Testis (tissue), 3 donors: ENCODE data around the gene VRTN. TPM values are rescaled to one million over a fixed set of nuclear protein-coding genes. Genes with fewer than 3 reads are reported as not detected.
"Not testable (repeated sequence)": the region's sequence is repeated elsewhere in the genome, so short reads cannot be mapped to it uniquely, and the experiment has no call there.

Experiments used
- DNase-seq: peaks from one replicate; pipeline ENCODE4 v3.0.0-alpha.2; 2019
- H3K27ac ChIP-seq, 2 donors: fragments of 200-600 bp; sonication (generic); one replicate each; pipeline ENCODE4 v1.5.1; 2019
- H3K27me3 ChIP-seq: fragments of 200-600 bp; sonication (generic); one replicate; pipeline ENCODE4 v1.5.1; 2019
- H3K36me3 ChIP-seq: fragments of 200-600 bp; sonication (generic); one replicate; pipeline ENCODE4 v1.5.1; 2017; ENCODE audit warnings: low read depth; ENCODE audit errors: missing control alignments
- H3K4me1 ChIP-seq: fragments of 200-600 bp; sonication (generic); one replicate; pipeline ENCODE4 v1.5.1; 2019
- H3K4me3 ChIP-seq, 2 donors: fragments of 200-600 bp; sonication (generic); one replicate each; pipeline ENCODE4 v1.5.1; 2017 to 2019
- H3K9me3 ChIP-seq: fragments of 200-600 bp; sonication (generic); one replicate; pipeline ENCODE4 v1.5.1; 2017
- POLR2A ChIP-seq: fragments of 450-650 bp; IDR thresholded peaks from one replicate; pipeline ENCODE4 v1.6.1; 2017; ENCODE audit warnings: antibody characterized with exemption, mild to moderate bottlenecking, moderate library complexity
- WGBS, 2 donors: methylation state at CpG; one replicate each; pipeline ENCODE4 v1.1.5; 2018; 5-methylcytosine and 5-hydroxymethylcytosine counted together
- intact Hi-C: fragments of 100-400 bp; cut with DNase I; formaldehyde crosslinking; loops from one replicate; pipeline ENCODE4 v1.15.1; 2023; ENCODE audit warnings: low total_unique reads
- polyA plus RNA-seq: library from polyadenylated mRNA; stranded (reverse); fragments of 350-450 nt; fragmentation: Illumina TruSeq; extraction: RNeasy Lipid Tissue Mini Kit (QIAGEN cat#74804); gene quantifications from one replicate; pipeline ENCODE4 v1.2.3, GENCODE V29; 2014; ENCODE audit warnings: low read depth, low replicate concordance; ENCODE audit not compliant: insufficient read depth
- total RNA-seq, 2 donors: library from RNA; depleted of rRNA; stranded (reverse); fragments of >200 nt; gene quantifications; one replicate each; pipeline ENCODE4 v1.2.3, GENCODE V29; 2016
- TF ChIP-seq, protein P1 (sequence below), 3 experiments: fragments of 450-650 bp in 2 of 3; fragments of 200-600 bp in 1 of 3; sonication (generic) in 1 of 3; IDR thresholded peaks; one replicate each; pipeline ENCODE4 v1.5.1; 2016 to 2019; ENCODE audit warnings: antibody characterized with exemption in 3 of 3, mild to moderate bottlenecking in 2 of 3, moderate library complexity in 1 of 3

Gene VRTN
- total and polyA plus RNA-seq, 3 donors from 2014 or later: 0.47 to 3.5 (median 1.6) TPM

GRCh38 chr14:74389980-74390379, 41.7 kb downstream of the VRTN start:
- intact Hi-C loops: no loop called here
- no peaks in the 10 kb centered on the region for H3K27me3 ChIP-seq
- no peaks in the 10 kb centered on the region for H3K9me3 ChIP-seq
- TF ChIP-seq, protein P1, sequence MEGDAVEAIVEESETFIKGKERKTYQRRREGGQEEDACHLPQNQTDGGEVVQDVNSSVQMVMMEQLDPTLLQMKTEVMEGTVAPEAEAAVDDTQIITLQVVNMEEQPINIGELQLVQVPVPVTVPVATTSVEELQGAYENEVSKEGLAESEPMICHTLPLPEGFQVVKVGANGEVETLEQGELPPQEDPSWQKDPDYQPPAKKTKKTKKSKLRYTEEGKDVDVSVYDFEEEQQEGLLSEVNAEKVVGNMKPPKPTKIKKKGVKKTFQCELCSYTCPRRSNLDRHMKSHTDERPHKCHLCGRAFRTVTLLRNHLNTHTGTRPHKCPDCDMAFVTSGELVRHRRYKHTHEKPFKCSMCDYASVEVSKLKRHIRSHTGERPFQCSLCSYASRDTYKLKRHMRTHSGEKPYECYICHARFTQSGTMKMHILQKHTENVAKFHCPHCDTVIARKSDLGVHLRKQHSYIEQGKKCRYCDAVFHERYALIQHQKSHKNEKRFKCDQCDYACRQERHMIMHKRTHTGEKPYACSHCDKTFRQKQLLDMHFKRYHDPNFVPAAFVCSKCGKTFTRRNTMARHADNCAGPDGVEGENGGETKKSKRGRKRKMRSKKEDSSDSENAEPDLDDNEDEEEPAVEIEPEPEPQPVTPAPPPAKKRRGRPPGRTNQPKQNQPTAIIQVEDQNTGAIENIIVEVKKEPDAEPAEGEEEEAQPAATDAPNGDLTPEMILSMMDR (IDR thresholded peaks at IDR 0.05): no peak
- no peak for TF ChIP-seq POLR2A
- no peak overlapping the region for H3K27ac ChIP-seq
- H3K4me1 ChIP-seq: no peaks in the 10 kb centered on the region
- no peak for DNase-seq
- WGBS, 2 donors: 86 to 89% methylated on average over 7 of the region's 7 CpGs
- no peaks in the 10 kb centered on the region for H3K36me3 ChIP-seq
- H3K4me3 ChIP-seq: no peak overlapping the region

- intact Hi-C loops, H3K36me3 ChIP-seq, H3K4me3 ChIP-seq, H3K27ac ChIP-seq, H3K9me3 ChIP-seq, H3K4me1 ChIP-seq, H3K27me3 ChIP-seq, DNase-seq: not testable (repeated sequence)
- WGBS, 2 donors: 81 to 92% methylated on average over 3 of the region's 3 CpGs
Measured at GRCh38 chr14:74390505-74390904, 42.2 kb downstream of the VRTN start.

- no peak overlapping the region for H3K4me3 ChIP-seq
- DNase-seq: no peak
- no peaks in the 10 kb centered on the region for H3K4me1 ChIP-seq
- no peaks in the 10 kb centered on the region for H3K27me3 ChIP-seq
- H3K27ac ChIP-seq: no peak overlapping the region
- intact Hi-C loops: no loop called here
- WGBS, 2 donors: 95 to 96% methylated on average over 3 of the region's 3 CpGs
- TF ChIP-seq POLR2A: no peak
- TF ChIP-seq, protein P1 (IDR thresholded peaks at IDR 0.05): no peak
- no peaks in the 10 kb centered on the region for H3K36me3 ChIP-seq
- H3K9me3 ChIP-seq: no peaks in the 10 kb centered on the region
Measured at GRCh38 chr14:74391479-74391878, 43.2 kb downstream of the VRTN start.

- H3K9me3 ChIP-seq: no peaks in the 10 kb centered on the region
- no peaks in the 10 kb centered on the region for H3K36me3 ChIP-seq
- intact Hi-C loops: no loop called here
- WGBS, 2 donors: 88 to 92% methylated on average over 16 of the region's 16 CpGs
- no peaks in the 10 kb centered on the region for H3K27me3 ChIP-seq
- no peak for DNase-seq
- H3K27ac ChIP-seq: no peak overlapping the region
- no peak for TF ChIP-seq POLR2A
- TF ChIP-seq, protein P1 (IDR thresholded peaks at IDR 0.05): no peak
- H3K4me1 ChIP-seq: no peaks in the 10 kb centered on the region
- H3K4me3 ChIP-seq: no peak overlapping the region
Measured at GRCh38 chr14:74392616-74393570, 44.6 kb downstream of the VRTN start.

DNA sequence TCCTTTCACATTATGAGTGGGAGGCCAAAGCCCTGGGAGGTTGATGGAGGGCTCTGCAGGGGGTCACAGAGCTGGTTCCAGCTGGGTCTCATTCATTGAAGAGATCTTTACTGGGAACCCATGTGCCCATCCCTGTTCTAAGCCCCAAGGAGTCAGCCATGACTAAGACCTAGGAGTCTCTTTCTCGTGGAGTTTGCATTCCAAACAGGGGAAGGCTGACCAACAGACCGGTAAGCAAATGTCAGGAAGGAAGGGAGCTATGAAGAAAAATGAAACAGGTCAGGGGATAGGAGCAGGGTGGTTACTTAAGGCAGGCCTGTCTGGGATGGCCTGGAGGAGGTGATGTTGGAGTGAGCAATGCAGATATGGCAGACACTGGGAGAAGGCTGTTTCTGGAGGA, 46.3 kb downstream of the VRTN start:
- TF ChIP-seq, protein P1 (IDR thresholded peaks at IDR 0.05): no peak
- no peak for TF ChIP-seq POLR2A
- Histone ChIP-seq H3K27ac (no peak overlapping the region), H3K4me3 (no peak overlapping the region), H3K4me1 (no peaks in the 10 kb centered on the region), H3K27me3 (no peaks in the 10 kb centered on the region), H3K36me3 (no peaks in the 10 kb centered on the region), H3K9me3 (no peaks in the 10 kb centered on the region)
- DNase-seq: no peak
- 65 to 67% methylated on average over 2 of the region's 2 CpGs for WGBS, 2 donors
- intact Hi-C loops: no loop called here
